Cardiac muscle cell (in vitro differentiated cells and primary cell): Measurements from ENCODE around the gene HNRNPF. TPM values are rescaled to one million over a fixed set of nuclear protein-coding genes. Genes with fewer than 3 reads are reported as not detected.
"Not testable (repeated sequence)": the region's sequence is repeated elsewhere in the genome, so short reads cannot be mapped to it uniquely, and the experiment has no call there.

Experiments used
- DNase-seq, 2 donors: peaks; one replicate each; pipeline versions ENCODE4 v3.0.0 to v3.0.0-alpha.2; 2010 to 2017; ENCODE audit warnings: low read depth in 1 of 2, low spot score in 1 of 2
- H3K27ac ChIP-seq: fragments of 200-600 bp; sonication (generic); 2 replicates; pipeline ENCODE4 v1.5.1; 2016
- H3K27me3 ChIP-seq: fragments of 200-600 bp; sonication (generic); 2 replicates; pipeline ENCODE4 v1.6.0; 2016; ENCODE audit warnings: control low read depth
- H3K36me3 ChIP-seq: fragments of 200-600 bp; sonication (generic); 2 replicates; pipeline ENCODE4 v1.5.1; 2016; ENCODE audit warnings: control low read depth
- H3K4me1 ChIP-seq: fragments of 200-600 bp; sonication (generic); 2 replicates; pipeline ENCODE4 v1.8.1; 2017; ENCODE audit warnings: low read depth, mild to moderate bottlenecking, mixed run types
- H3K4me3 ChIP-seq: fragments of 200-600 bp; sonication (generic); 2 replicates; pipeline ENCODE4 v1.5.1; 2016; ENCODE audit warnings: mild to moderate bottlenecking
- H3K9me3 ChIP-seq: fragments of 200-600 bp; sonication (generic); 2 replicates; pipeline ENCODE4 v1.5.1; 2017; ENCODE audit warnings: low read depth, mild to moderate bottlenecking, control low read depth
- CTCF ChIP-seq: IDR thresholded peaks from 2 replicates; pipeline ENCODE4 v1.5.1; 2012; ENCODE audit warnings: low read depth, mild to moderate bottlenecking, low read length
- polyA plus RNA-seq: library from polyadenylated mRNA; unstranded; fragments of >200 nt; fragmentation: Nextera tagmentation; extraction: Ambion mirVana; gene quantifications from 2 replicates; pipeline ENCODE4 v1.2.1, GENCODE V29; 2016
- total RNA-seq: library from RNA; depleted of rRNA; stranded (reverse); fragments of >200 nt; gene quantifications from 2 replicates; pipeline ENCODE4 v1.2.3, GENCODE V29; 2016

The HNRNPF gene
- total and polyA plus RNA-seq, 2 experiments from 2014 or later: 111 to 180 TPM

GRCh38 chr10:43396928-43397624 is 11.9 kb downstream of the HNRNPF start:
- Histone ChIP-seq H3K4me1 (peaks cover 16% of the 10 kb centered on the region), H3K36me3 (peaks cover 19% of the 10 kb centered on the region), H3K4me3 (peak overlapping the region; percentile 47), H3K9me3 (no peaks in the 10 kb centered on the region), H3K27ac (peak overlapping the region; percentile 97), H3K27me3 (no peaks in the 10 kb centered on the region)
- DNase-seq: peak; percentile 84 to 93
- no peak for TF ChIP-seq CTCF

DNA sequence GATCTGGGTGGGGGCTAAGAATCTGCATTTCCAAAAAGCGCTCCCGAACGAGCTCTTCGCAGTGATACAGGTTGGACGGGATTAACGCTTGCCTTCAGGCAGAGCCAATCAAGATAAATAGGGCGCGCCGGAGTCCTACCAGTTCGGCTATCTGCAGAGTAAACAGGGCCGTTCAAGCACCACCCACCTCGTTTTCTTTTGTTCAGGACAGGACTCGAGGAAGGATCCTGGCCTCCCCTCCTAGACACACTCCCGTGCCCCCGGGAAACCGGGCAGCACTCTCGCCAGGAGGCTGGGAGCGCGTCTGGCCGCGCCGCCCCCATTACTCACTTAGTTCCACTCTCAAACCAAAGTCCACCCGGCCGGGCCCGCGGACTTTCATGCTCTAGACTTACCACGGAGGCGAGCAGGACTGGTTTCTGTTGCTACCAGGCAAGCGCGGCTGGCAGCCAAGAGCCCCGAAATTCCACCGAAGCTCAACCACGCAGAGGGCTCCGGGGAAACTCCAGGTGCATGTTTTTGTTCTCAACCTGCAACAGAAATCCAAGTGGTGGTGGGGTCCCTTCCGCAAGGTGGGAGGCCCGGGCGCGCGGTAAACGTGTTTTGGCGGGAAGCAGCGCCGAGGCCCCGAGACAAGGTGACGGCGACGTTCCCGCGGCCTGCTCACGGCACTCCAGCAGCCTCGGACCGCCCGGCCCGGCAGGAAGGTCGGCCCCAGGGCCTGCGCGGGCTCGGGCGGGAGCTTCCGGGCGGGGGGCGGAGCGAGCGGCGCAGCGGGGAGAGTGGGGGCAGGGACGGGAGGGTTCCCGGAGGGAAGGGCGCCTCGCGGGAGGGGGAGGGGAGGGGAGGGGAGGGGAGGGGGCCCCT is 12.7 kb downstream of the HNRNPF start:
- Histone ChIP-seq H3K27ac (peak overlapping the region; percentile 97), H3K4me1 (peaks cover 13% of the 10 kb centered on the region), H3K27me3 (no peaks in the 10 kb centered on the region), H3K9me3 (no peaks in the 10 kb centered on the region), H3K4me3 (peak overlapping the region; percentile 47), H3K36me3 (peaks cover 23% of the 10 kb centered on the region)
- no peak for TF ChIP-seq CTCF
- peak; percentile 79 to 88 for DNase-seq

DNA sequence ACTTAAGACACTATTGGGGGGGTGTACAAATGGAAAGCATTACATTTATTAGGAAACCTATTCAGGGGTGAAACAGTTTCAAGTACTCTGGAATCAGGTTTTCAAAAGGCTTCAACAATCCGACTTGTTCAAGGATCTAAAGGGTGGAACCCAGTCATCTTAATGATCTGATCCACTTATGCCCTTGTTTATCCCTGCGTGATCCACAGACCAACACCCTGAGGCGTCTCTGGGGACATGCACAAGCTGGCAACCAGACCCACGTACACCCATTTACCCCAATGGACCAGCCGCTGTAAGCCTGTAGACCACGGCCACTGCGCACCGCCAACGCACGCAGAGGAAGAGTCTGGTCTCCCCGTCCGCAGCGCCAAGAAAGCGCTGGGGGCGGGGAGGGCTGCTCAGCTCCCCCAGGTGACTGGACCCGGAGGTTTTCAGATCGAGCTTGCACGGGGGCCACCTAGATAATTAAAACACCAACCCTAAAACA is 13.4 kb downstream of the HNRNPF start:
- H3K27ac ChIP-seq: peak overlapping the region; percentile 97
- no peak for TF ChIP-seq CTCF
- peaks cover 26% of the 10 kb centered on the region for H3K36me3 ChIP-seq
- H3K9me3 ChIP-seq: no peaks in the 10 kb centered on the region
- peak overlapping the region; percentile 47 for H3K4me3 ChIP-seq
- H3K4me1 ChIP-seq: peaks cover 13% of the 10 kb centered on the region
- DNase-seq: peak in 1 of 2 donors; percentile 22
- H3K27me3 ChIP-seq: no peaks in the 10 kb centered on the region

GRCh38 chr10:43394868-43395267 is 14.1 kb downstream of the HNRNPF start:
- Histone ChIP-seq H3K9me3 (no peaks in the 10 kb centered on the region), H3K27me3 (no peaks in the 10 kb centered on the region), H3K27ac (no peak overlapping the region), H3K4me3 (peak overlapping the region; percentile 47), H3K4me1 (peaks cover 13% of the 10 kb centered on the region), H3K36me3 (peaks cover 32% of the 10 kb centered on the region)
- no peak for TF ChIP-seq CTCF
- DNase-seq: no peak

- H3K4me1 ChIP-seq: peaks cover 13% of the 10 kb centered on the region
- no peak for DNase-seq
- no peak overlapping the region for H3K27ac ChIP-seq
- H3K4me3 ChIP-seq: no peak overlapping the region
- H3K27me3 ChIP-seq: no peaks in the 10 kb centered on the region
- TF ChIP-seq CTCF: no peak
- peaks cover 41% of the 10 kb centered on the region for H3K36me3 ChIP-seq
- H3K9me3 ChIP-seq: no peaks in the 10 kb centered on the region
Measured at GRCh38 chr10:43393606-43394360, 15.2 kb downstream of the HNRNPF start.

DNA sequence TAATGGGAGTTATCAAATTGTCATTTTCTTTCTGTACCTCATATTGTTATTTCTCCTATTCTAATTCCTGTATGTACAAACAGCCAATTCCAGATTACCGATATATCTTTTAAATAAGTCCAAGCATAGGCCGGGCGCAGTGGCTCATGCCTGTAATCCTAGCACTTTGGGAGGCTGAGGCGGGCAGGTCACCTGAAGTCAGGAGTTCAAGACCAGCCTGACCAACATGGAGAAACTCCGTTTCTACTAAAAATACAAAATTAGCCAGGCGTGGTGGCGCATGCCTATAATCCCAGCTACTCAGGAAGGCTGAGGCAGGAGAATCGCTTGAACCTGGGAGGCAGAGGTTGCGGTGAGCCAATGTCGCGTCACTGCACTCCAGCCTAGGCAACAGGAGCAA is 15.8 kb downstream of the HNRNPF start:
- H3K9me3 ChIP-seq, H3K27ac ChIP-seq, DNase-seq, H3K27me3 ChIP-seq, H3K4me3 ChIP-seq: not testable (repeated sequence)
- Histone ChIP-seq H3K4me1 (peaks cover 13% of the 10 kb centered on the region), H3K36me3 (peaks cover 46% of the 10 kb centered on the region)
